ENCODE measurements around the gene FGGY.

FGGY gene

DNA sequence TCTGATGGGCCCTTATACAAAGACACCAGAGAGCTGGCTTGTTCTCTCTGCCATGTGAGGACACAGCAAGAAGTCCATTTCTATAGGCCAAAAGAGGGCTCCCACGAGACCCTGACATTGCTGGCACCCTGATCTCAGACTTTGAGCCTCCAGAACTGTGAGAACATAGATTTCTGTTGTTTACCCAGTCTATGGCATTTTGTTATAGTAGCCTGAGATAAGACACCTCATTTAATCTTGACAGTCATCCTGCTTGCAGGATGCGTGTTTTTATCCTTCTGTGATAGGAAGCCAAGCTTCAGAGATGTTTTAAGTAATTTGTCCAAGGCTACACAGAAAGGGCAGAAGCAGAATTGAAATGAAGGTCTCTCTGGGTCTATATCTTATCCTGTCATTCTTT lies 379.0 kb downstream of the FGGY start:
- no peak for ATAC-seq (ENCODE audit: low read depth)
- no peak for DNase-seq (ENCODE audit: low spot score)
- Histone ChIP-seq H3K4me3 (ENCODE audit: severe bottlenecking) (no peak overlapping the region), H3K27ac (ENCODE audit: poor library complexity, severe bottlenecking) (peak overlapping the region; percentile 99), H3K27me3 (ENCODE audit: insufficient read depth, poor library complexity, severe bottlenecking) (no peaks in the 10 kb centered on the region), H3K4me1 (ENCODE audit: insufficient read depth, poor library complexity, severe bottlenecking) (peaks cover 38% of the 10 kb centered on the region), H3K36me3 (ENCODE audit: low read depth) (no peaks in the 10 kb centered on the region), H3K9me3 (ENCODE audit: severe bottlenecking) (peaks cover 3% of the 10 kb centered on the region)
- TF ChIP-seq, protein P1, sequence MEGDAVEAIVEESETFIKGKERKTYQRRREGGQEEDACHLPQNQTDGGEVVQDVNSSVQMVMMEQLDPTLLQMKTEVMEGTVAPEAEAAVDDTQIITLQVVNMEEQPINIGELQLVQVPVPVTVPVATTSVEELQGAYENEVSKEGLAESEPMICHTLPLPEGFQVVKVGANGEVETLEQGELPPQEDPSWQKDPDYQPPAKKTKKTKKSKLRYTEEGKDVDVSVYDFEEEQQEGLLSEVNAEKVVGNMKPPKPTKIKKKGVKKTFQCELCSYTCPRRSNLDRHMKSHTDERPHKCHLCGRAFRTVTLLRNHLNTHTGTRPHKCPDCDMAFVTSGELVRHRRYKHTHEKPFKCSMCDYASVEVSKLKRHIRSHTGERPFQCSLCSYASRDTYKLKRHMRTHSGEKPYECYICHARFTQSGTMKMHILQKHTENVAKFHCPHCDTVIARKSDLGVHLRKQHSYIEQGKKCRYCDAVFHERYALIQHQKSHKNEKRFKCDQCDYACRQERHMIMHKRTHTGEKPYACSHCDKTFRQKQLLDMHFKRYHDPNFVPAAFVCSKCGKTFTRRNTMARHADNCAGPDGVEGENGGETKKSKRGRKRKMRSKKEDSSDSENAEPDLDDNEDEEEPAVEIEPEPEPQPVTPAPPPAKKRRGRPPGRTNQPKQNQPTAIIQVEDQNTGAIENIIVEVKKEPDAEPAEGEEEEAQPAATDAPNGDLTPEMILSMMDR (IDR thresholded peaks at IDR 0.05; ENCODE audit: poor library complexity, severe bottlenecking), result no peak

DNA sequence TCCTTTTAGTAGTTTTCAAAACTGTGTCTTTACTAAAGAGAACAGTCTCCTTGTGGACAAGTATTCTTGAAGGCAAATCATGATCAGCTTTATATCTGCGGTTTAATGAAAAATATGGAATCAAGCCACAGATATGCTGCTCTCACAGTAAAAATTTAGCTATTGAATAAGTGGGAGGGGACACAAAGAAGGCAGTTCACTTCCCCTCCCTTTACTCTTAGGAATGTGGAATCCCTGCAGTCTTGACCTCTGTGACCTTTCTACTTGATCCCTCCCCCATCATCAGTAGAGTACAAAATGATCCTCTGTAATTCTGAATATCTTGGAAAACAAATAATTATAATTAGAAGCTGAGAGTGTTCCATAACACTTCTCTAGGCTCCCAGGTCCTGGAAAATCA lies 381.1 kb downstream of the FGGY start:
- Histone ChIP-seq H3K4me3 (ENCODE audit: severe bottlenecking) (no peak overlapping the region), H3K27ac (ENCODE audit: poor library complexity, severe bottlenecking) (peak overlapping the region; percentile 42), H3K27me3 (ENCODE audit: insufficient read depth, poor library complexity, severe bottlenecking) (no peaks in the 10 kb centered on the region), H3K36me3 (ENCODE audit: low read depth) (no peaks in the 10 kb centered on the region), H3K4me1 (ENCODE audit: insufficient read depth, poor library complexity, severe bottlenecking) (peaks cover 29% of the 10 kb centered on the region), H3K9me3 (ENCODE audit: severe bottlenecking) (peaks cover 3% of the 10 kb centered on the region)
- DNase-seq (ENCODE audit: low spot score) (no peak), ATAC-seq (ENCODE audit: low read depth) (no peak)
- TF ChIP-seq, protein P1 (IDR thresholded peaks at IDR 0.05; ENCODE audit: poor library complexity, severe bottlenecking), result no peak

GRCh38 chr1:59678493-59679228 lies 381.8 kb downstream of the FGGY start:
- no peaks in the 10 kb centered on the region for H3K27me3 ChIP-seq (ENCODE audit: insufficient read depth, poor library complexity, severe bottlenecking)
- H3K36me3 ChIP-seq (ENCODE audit: low read depth), result no peaks in the 10 kb centered on the region
- ATAC-seq (ENCODE audit: low read depth), result peak; percentile 28; the same call in 1 of the 3 replicates
- no peak overlapping the region for H3K4me3 ChIP-seq (ENCODE audit: severe bottlenecking)
- H3K27ac ChIP-seq (ENCODE audit: poor library complexity, severe bottlenecking), result peak overlapping the region; percentile 42
- DNase-seq (ENCODE audit: low spot score), result no peak
- TF ChIP-seq, protein P1 (IDR thresholded peaks at IDR 0.05; ENCODE audit: poor library complexity, severe bottlenecking), result no peak
- peaks cover 23% of the 10 kb centered on the region for H3K4me1 ChIP-seq (ENCODE audit: insufficient read depth, poor library complexity, severe bottlenecking)
- peaks cover 3% of the 10 kb centered on the region for H3K9me3 ChIP-seq (ENCODE audit: severe bottlenecking)

DNA sequence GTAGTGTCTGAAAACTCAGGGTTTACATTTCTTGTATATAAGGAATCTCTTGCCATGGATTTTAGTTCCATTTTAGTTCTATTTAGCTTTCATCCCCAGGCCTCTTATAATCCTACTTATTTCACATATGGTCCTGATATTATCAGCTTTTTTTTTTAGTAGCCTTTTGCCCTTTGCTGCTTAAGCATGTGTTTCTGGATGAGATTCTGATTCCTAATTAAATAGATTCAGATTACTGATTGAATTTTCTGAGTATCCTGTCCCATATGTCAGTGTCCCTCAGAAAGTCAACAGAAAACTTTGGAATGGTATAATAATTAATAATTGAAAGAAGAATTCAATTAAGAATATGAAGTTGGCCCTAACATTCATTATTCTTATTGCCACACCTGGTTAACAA lies 383.1 kb downstream of the FGGY start:
- Histone ChIP-seq H3K4me3 (ENCODE audit: severe bottlenecking) (no peak overlapping the region), H3K36me3 (ENCODE audit: low read depth) (no peaks in the 10 kb centered on the region), H3K27me3 (ENCODE audit: insufficient read depth, poor library complexity, severe bottlenecking) (no peaks in the 10 kb centered on the region), H3K27ac (ENCODE audit: poor library complexity, severe bottlenecking) (no peak overlapping the region), H3K4me1 (ENCODE audit: insufficient read depth, poor library complexity, severe bottlenecking) (peaks cover 11% of the 10 kb centered on the region), H3K9me3 (ENCODE audit: severe bottlenecking) (peaks cover 3% of the 10 kb centered on the region)
- TF ChIP-seq, protein P1 (IDR thresholded peaks at IDR 0.05; ENCODE audit: poor library complexity, severe bottlenecking), result no peak
- DNase-seq (ENCODE audit: low spot score), result no peak
- ATAC-seq (ENCODE audit: low read depth), result no peak

DNA sequence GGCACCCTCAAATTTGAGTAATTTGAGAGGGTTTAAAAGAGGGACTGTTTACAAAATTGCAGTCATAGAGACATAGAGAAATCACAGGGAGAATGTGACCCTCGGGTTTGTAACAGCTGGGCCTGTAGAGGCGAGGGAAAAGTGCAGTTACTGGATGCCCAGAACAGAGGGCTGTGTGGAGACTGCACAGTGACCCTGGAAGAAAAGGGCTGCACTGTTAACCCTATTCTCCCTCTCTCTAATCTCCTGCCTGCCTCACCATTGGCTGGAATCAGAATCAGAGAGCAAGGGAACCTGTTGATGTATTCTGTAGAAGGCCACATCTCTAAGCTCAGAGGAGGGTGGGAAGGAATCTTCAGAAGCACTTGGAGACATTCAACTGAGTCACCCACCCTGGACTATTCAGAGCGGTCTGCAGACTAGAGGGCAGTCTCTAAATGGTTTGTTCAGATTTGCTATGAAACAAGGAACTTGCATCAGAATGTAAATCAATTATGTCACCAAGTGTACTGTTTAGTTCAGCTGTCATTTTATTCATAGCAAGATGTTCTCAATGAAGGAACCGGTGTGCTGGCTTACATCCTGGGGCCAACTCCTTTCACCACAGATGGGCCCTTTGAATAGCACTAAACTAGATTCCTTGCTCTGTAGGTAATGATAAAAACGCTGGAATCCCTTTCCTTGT lies 385.6 kb downstream of the FGGY start:
- TF ChIP-seq, protein P1 (IDR thresholded peaks at IDR 0.05; ENCODE audit: poor library complexity, severe bottlenecking), result no peak

More for the DNA sequence above, 385.6 kb downstream of the FGGY start:
- no peak overlapping the region for H3K4me3 ChIP-seq (ENCODE audit: severe bottlenecking)
- no peaks in the 10 kb centered on the region for H3K9me3 ChIP-seq (ENCODE audit: severe bottlenecking)
- H3K27ac ChIP-seq (ENCODE audit: poor library complexity, severe bottlenecking), result no peak overlapping the region
- H3K36me3 ChIP-seq (ENCODE audit: low read depth), result no peaks in the 10 kb centered on the region
- no peaks in the 10 kb centered on the region for H3K27me3 ChIP-seq (ENCODE audit: insufficient read depth, poor library complexity, severe bottlenecking)
- no peak for ATAC-seq (ENCODE audit: low read depth)
- no peak for DNase-seq (ENCODE audit: low spot score)
- H3K4me1 ChIP-seq (ENCODE audit: insufficient read depth, poor library complexity, severe bottlenecking), result peaks cover 10% of the 10 kb centered on the region
